ENCODE data around the gene ADAMTS3.

DNA sequence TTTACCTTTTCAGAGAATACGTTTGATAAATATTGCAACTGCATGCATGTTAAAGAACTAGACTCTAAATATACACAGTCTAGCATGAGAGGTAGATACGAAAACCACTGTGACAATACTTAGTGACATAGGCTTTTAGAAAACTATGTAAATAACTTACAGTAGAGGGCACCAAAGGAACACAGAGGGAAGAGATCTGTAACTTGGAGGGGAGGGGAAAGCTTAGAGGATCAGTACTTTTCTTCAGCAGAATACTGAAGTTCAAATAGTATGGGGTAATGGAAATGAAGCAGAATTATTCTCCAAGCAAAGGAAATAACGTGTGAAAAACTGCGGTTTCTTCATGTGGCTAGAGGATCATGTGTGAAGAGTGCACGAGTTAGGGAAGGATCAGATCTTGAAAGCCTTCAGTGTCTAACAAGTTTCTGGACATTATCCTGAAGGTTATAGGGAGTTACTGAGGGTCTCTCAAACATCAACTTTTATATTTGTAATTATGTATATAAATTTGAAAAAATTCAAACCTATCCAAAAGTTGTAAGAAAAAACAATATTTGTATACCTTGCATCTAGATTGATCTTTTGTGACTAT is 273.0 kb downstream of the ADAMTS3 start:
- TF ChIP-seq YY1 (IDR thresholded peaks at IDR 0.05; ENCODE audit: insufficient read depth, insufficient read length) (no peak), ZNF274 (IDR thresholded peaks at IDR 0.05; ENCODE audit: low read depth, low read length) (no peak), SUZ12 (IDR thresholded peaks at IDR 0.05; ENCODE audit: extremely low read depth, insufficient read depth, insufficient read length) (no peak)
